Measurements from ENCODE around the gene CAV1.

The CAV1 gene

DNA sequence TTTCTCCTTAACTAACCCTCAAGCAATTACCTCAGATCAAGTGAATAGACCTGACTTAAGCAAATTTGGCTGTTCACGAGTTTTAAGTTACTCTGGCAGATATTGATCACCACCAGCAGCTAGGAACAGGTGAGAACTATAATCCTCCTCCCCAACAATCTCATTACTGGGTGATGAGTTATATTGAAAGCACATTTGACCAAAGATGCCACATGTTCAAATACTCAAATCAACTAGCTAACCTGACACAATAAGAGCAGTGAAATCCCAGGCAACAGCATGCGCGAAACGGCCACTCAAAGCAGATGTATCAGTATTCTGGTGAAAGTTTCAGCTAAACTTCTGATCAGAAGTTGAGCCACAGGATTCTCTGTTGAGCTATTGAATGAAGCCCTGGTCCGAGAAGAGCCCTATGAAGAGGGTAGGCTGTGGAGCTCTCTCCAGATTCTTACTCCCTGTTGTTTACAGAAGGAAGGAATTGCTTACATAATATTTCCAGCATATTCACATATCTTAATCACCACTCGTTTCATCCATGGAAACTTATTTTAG is 52.6 kb downstream of the CAV1 start:
- no peak for DNase-seq (ENCODE audit: low read depth)
- no peak overlapping the region for H3K4me3 ChIP-seq (ENCODE audit: low read depth, low read length)
- TF ChIP-seq POLR2A (IDR thresholded peaks at IDR 0.05; ENCODE audit: extremely low read depth, insufficient read length), result no peak
- TF ChIP-seq, protein P1, sequence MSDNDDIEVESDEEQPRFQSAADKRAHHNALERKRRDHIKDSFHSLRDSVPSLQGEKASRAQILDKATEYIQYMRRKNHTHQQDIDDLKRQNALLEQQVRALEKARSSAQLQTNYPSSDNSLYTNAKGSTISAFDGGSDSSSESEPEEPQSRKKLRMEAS (IDR thresholded peaks at IDR 0.05; ENCODE audit: low read depth, low read length), result no peak
- no peak for TF ChIP-seq MYC (IDR thresholded peaks at IDR 0.05; ENCODE audit: low read depth, low read length)
- no peak for TF ChIP-seq CTCF (IDR thresholded peaks at IDR 0.05; ENCODE audit: low read depth, low read length)

DNA sequence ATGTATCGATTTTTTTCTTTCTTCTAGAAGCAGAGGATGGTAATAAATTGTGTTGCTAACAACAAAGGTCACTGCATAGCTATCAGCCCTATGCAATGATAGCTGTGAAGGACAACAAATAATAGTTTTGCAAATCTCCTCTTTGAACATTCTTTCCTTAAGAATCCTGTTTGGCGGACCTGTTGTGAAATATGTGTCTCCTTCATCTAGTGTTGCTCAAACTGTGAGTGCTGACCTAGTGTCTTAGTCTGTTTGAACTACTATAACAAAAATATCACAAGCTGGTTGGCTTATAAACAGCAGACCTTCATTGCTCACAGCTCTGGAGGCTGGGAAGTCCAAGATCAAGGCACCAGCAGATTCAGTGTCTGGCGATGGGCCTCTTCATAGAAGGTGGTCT is 53.7 kb downstream of the CAV1 start:
- no peak overlapping the region for H3K4me3 ChIP-seq (ENCODE audit: low read depth, low read length)

GRCh38 chr7:116579322-116579721 is 54.5 kb downstream of the CAV1 start:
- DNase-seq (ENCODE audit: low read depth), result no peak
- no peak overlapping the region for H3K4me3 ChIP-seq (ENCODE audit: low read depth, low read length)
- TF ChIP-seq, protein P1 (IDR thresholded peaks at IDR 0.05; ENCODE audit: low read depth, low read length), result no peak
- TF ChIP-seq CTCF (IDR thresholded peaks at IDR 0.05; ENCODE audit: low read depth, low read length) (no peak), MYC (IDR thresholded peaks at IDR 0.05; ENCODE audit: low read depth, low read length) (no peak), POLR2A (IDR thresholded peaks at IDR 0.05; ENCODE audit: extremely low read depth, insufficient read length) (no peak)

More for the DNA sequence above, 53.7 kb downstream of the CAV1 start:
- TF ChIP-seq MYC (IDR thresholded peaks at IDR 0.05; ENCODE audit: low read depth, low read length), result no peak
- no peak for DNase-seq (ENCODE audit: low read depth)

GRCh38 chr7:116579835-116580234 is 55.0 kb downstream of the CAV1 start:
- no peak overlapping the region for H3K4me3 ChIP-seq (ENCODE audit: low read depth, low read length)
- TF ChIP-seq, protein P1 (IDR thresholded peaks at IDR 0.05; ENCODE audit: low read depth, low read length), result no peak
- DNase-seq (ENCODE audit: low read depth), result no peak

DNA sequence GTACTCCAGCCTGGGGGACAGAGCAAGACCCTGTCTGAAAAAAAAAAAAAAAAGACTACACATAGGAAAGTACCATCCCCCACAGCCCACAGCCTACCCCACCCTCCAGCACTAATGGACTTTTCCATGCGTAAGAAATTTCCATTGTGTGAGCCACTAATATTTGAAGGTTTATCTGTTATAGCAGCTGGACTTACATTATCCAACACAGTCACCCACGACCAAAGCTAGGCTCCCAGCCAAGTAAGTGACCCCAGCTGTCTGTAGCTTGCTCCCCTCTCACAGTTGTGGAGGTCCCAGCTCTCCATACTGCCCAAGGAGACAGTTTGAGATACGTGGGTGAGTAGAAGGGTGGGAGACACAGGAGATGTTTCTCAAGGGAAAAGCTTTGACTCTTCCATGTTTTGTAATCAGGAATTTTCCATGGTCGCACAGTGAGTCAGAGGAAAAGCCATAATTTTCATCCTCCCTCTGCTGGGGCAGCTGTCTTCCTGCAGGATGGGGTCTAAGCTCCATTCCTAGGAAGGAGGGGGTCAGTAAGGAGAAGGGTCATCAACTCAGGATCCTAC is 57.4 kb downstream of the CAV1 start:
- H3K4me3 ChIP-seq (ENCODE audit: low read depth, low read length), result no peak overlapping the region

GRCh38 chr7:116582806-116583444 is 58.1 kb downstream of the CAV1 start:
- no peak overlapping the region for H3K4me3 ChIP-seq (ENCODE audit: low read depth, low read length)
- TF ChIP-seq CTCF (IDR thresholded peaks at IDR 0.05; ENCODE audit: low read depth, low read length) (no peak), MYC (IDR thresholded peaks at IDR 0.05; ENCODE audit: low read depth, low read length) (no peak), POLR2A (IDR thresholded peaks at IDR 0.05; ENCODE audit: extremely low read depth, insufficient read length) (no peak)
- TF ChIP-seq, protein P1 (IDR thresholded peaks at IDR 0.05; ENCODE audit: low read depth, low read length), result no peak
- DNase-seq (ENCODE audit: low read depth), result no peak

More for the DNA sequence above, 57.4 kb downstream of the CAV1 start:
- no peak for DNase-seq (ENCODE audit: low read depth)
- TF ChIP-seq CTCF (IDR thresholded peaks at IDR 0.05; ENCODE audit: low read depth, low read length) (no peak), POLR2A (IDR thresholded peaks at IDR 0.05; ENCODE audit: extremely low read depth, insufficient read length) (no peak), MYC (IDR thresholded peaks at IDR 0.05; ENCODE audit: low read depth, low read length) (no peak)
- TF ChIP-seq, protein P1 (IDR thresholded peaks at IDR 0.05; ENCODE audit: low read depth, low read length), result no peak
